GM12878 (cell line): Measurements from ENCODE around the gene ACSS1.

Source experiments
- CEBPB ChIP-seq, 2 experiments: fragments of 150-350 bp in 1 of 2; IDR thresholded peaks; 2 replicates each; pipeline ENCODE4 v1.6.1; 2012 to 2014; ENCODE audit warnings: low read depth in 2 of 2, low read length in 2 of 2, borderline replicate concordance in 1 of 2, inconsistent platforms in 1 of 2
- E2F4 ChIP-seq: IDR thresholded peaks from 2 replicates; pipeline ENCODE4 v1.6.1; 2012; ENCODE audit warnings: low read depth, low read length, improper control_type of control experiment
- E4F1 ChIP-seq: fragments of 450-650 bp; IDR thresholded peaks from 2 replicates; pipeline ENCODE4 v1.6.1; 2018; ENCODE audit warnings: borderline replicate concordance, mild to moderate bottlenecking; ENCODE audit not compliant: partially characterized antibody
- EZH2 ChIP-seq: IDR thresholded peaks from 2 replicates; pipeline ENCODE4 v1.6.1; 2012; ENCODE audit warnings: low read depth, mild to moderate bottlenecking, control low read depth, inconsistent platforms, low read length, borderline replicate concordance; ENCODE audit not compliant: control insufficient read depth
- FOS ChIP-seq: IDR thresholded peaks from 3 replicates; pipeline ENCODE4 v1.6.1; 2011; ENCODE audit warnings: borderline replicate concordance; ENCODE audit not compliant: insufficient read length; ENCODE audit errors: extremely low read depth
- JUNB ChIP-seq: IDR thresholded peaks from 2 replicates; pipeline ENCODE4 v1.6.1; 2016; ENCODE audit warnings: antibody characterized with exemption, mild to moderate bottlenecking
- MYC ChIP-seq: IDR thresholded peaks from 2 replicates; pipeline ENCODE4 v1.6.1; 2011; ENCODE audit warnings: mild to moderate bottlenecking, low read length, moderate library complexity, inconsistent platforms; ENCODE audit not compliant: insufficient read depth, insufficient replicate concordance, insufficient read length, severe bottlenecking
- NRF1 ChIP-seq: conservative IDR thresholded peaks from 2 replicates; pipeline ENCODE4 v1.6.1; 2011; ENCODE audit warnings: mild to moderate bottlenecking, low read depth, low read length, improper control_type of control experiment
- POLR2A ChIP-seq: IDR thresholded peaks from 2 replicates; pipeline ENCODE4 v1.6.1; 2011; ENCODE audit warnings: low read depth, mild to moderate bottlenecking, low read length
- POLR2AphosphoS5 ChIP-seq: IDR thresholded peaks from 2 replicates; pipeline ENCODE4 v1.6.1; 2011; ENCODE audit warnings: mild to moderate bottlenecking, low read length, inconsistent platforms
- RAD21 ChIP-seq: IDR thresholded peaks from 2 replicates; pipeline ENCODE4 v1.6.1; 2011; ENCODE audit warnings: mild to moderate bottlenecking, low read depth, low read length, moderate library complexity; ENCODE audit not compliant: insufficient read depth
- SRF ChIP-seq, 2 experiments: IDR thresholded peaks; 2 replicates each; pipeline ENCODE4 v1.6.1; 2011; ENCODE audit warnings: low read depth in 2 of 2, low read length in 2 of 2, mild to moderate bottlenecking in 1 of 2, moderate library complexity in 1 of 2
- ZNF274 ChIP-seq: IDR thresholded peaks from one replicate; pipeline ENCODE4 v1.8.0; 2011; ENCODE audit not compliant: insufficient read length, insufficient read depth
- TF ChIP-seq, protein P1 (sequence below), 3 experiments: IDR thresholded peaks in 2 of 3; conservative IDR thresholded peaks in 1 of 3; 2 replicates each; pipeline ENCODE4 v1.5.1; 2011; ENCODE audit warnings: low read depth in 3 of 3, low read length in 3 of 3, mild to moderate bottlenecking in 3 of 3, control low read depth in 2 of 3, moderate library complexity in 2 of 3, inconsistent platforms in 1 of 3, mixed read lengths in 1 of 3; ENCODE audit not compliant: control insufficient read depth in 2 of 3, insufficient read depth in 1 of 3; ENCODE audit errors: extremely low read depth in 1 of 3

GRCh38 chr20:25041813-25042530 is 16.0 kb downstream of the ACSS1 start:
- TF ChIP-seq, protein P1, sequence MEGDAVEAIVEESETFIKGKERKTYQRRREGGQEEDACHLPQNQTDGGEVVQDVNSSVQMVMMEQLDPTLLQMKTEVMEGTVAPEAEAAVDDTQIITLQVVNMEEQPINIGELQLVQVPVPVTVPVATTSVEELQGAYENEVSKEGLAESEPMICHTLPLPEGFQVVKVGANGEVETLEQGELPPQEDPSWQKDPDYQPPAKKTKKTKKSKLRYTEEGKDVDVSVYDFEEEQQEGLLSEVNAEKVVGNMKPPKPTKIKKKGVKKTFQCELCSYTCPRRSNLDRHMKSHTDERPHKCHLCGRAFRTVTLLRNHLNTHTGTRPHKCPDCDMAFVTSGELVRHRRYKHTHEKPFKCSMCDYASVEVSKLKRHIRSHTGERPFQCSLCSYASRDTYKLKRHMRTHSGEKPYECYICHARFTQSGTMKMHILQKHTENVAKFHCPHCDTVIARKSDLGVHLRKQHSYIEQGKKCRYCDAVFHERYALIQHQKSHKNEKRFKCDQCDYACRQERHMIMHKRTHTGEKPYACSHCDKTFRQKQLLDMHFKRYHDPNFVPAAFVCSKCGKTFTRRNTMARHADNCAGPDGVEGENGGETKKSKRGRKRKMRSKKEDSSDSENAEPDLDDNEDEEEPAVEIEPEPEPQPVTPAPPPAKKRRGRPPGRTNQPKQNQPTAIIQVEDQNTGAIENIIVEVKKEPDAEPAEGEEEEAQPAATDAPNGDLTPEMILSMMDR (IDR thresholded peaks at IDR 0.05 in 2 of 3, conservative IDR thresholded peaks at IDR 0.05 in 1 of 3; ENCODE audit: control insufficient read depth in 2 of 3, extremely low read depth in 1 of 3, insufficient read depth in 1 of 3, low read depth in 3 of 3, low read length in 3 of 3): no peak
- TF ChIP-seq EZH2: no peak
- TF ChIP-seq NRF1: no peak
- no peak for TF ChIP-seq POLR2AphosphoS5
- TF ChIP-seq E4F1: no peak
- TF ChIP-seq CEBPB (IDR thresholded peaks at IDR 0.05; ENCODE audit: borderline replicate concordance in 1 of 2, low read depth in 2 of 2, low read length in 2 of 2): no peak
- no peak for TF ChIP-seq POLR2A
- no peak for TF ChIP-seq E2F4
- no peak for TF ChIP-seq SRF (IDR thresholded peaks at IDR 0.05; ENCODE audit: low read depth in 2 of 2, low read length in 2 of 2)
- no peak for TF ChIP-seq FOS
- no peak for TF ChIP-seq MYC
- TF ChIP-seq ZNF274: no peak
- TF ChIP-seq JUNB: no peak
- TF ChIP-seq RAD21: no peak
